ENCODE measurements around the gene RECQL5.

RECQL5 gene

GRCh38 chr17:75697651-75698291 lies 30.8 kb upstream of the RECQL5 start (continued):
- TF ChIP-seq ZBTB11 (tag by site-specific recombination; conservative IDR thresholded peaks at IDR 0.05; ENCODE audit: low read depth) (no peak), ZFP69B (tag by site-specific recombination; IDR thresholded peaks at IDR 0.05) (no peak), ZBTB26 (tag by site-specific recombination; optimal IDR thresholded peaks at IDR 0.05) (no peak), ZNF664 (tag by site-specific recombination; IDR thresholded peaks at IDR 0.05) (no peak), ZNF585B (tag by site-specific recombination; IDR thresholded peaks at IDR 0.05) (no peak), ZNF2 (tag by site-specific recombination; IDR thresholded peaks at IDR 0.05) (no peak), YY2 (tag by site-specific recombination; IDR thresholded peaks at IDR 0.05) (no peak), ZNF704 (tag by site-specific recombination; IDR thresholded peaks at IDR 0.05) (no peak)
- TF ChIP-seq, protein P1, sequence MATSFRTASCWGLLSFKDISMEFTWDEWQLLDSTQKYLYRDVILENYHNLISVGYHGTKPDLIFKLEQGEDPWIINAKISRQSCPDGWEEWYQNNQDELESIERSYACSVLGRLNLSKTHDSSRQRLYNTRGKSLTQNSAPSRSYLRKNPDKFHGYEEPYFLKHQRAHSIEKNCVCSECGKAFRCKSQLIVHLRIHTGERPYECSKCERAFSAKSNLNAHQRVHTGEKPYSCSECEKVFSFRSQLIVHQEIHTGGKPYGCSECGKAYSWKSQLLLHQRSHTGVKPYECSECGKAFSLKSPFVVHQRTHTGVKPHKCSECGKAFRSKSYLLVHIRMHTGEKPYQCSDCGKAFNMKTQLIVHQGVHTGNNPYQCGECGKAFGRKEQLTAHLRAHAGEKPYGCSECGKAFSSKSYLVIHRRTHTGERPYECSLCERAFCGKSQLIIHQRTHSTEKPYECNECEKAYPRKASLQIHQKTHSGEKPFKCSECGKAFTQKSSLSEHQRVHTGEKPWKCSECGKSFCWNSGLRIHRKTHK (tag by site-specific recombination; IDR thresholded peaks at IDR 0.05), result no peak

- H3K27ac ChIP-seq (ENCODE audit: extremely low read depth, low read depth, low read length), result no peak overlapping the region
- TF ChIP-seq ZNF660 (tag by site-specific recombination; IDR thresholded peaks at IDR 0.05) (no peak), KLF16 (tag by site-specific recombination; IDR thresholded peaks at IDR 0.05) (no peak), ZNF549 (tag by site-specific recombination; IDR thresholded peaks at IDR 0.05) (no peak), KLF17 (tag by site-specific recombination; IDR thresholded peaks at IDR 0.05) (no peak), ZNF704 (tag by site-specific recombination; IDR thresholded peaks at IDR 0.05) (no peak), PRDM1 (tag by site-specific recombination; IDR thresholded peaks at IDR 0.05) (no peak), ZNF184 (tag by site-specific recombination; IDR thresholded peaks at IDR 0.05) (no peak), ZBTB20 (tag by site-specific recombination; IDR thresholded peaks at IDR 0.05) (no peak), ZNF423 (tag by site-specific recombination; IDR thresholded peaks at IDR 0.05) (no peak), ZNF174 (tag by site-specific recombination; IDR thresholded peaks at IDR 0.05) (no peak), ZNF624 (tag by site-specific recombination; IDR thresholded peaks at IDR 0.05) (no peak), ZBTB17 (tag by site-specific recombination; IDR thresholded peaks at IDR 0.05) (no peak)
- H3K9me3 ChIP-seq (ENCODE audit: control insufficient read depth, insufficient read depth, low read depth, low read length), result no peaks in the 10 kb centered on the region
- ChIA-PET CTCF (interaction anchor here (0.6 kb wide), 1 partner anchor 43 kb away, joined by 3 read pairs; no protein-coding TSS in a partner anchor), POLR2A (no interaction called here)
- no peaks in the 10 kb centered on the region; the same call in 1 of the 2 replicates for H3K4me1 ChIP-seq (ENCODE audit: control insufficient read depth, insufficient read depth, low read length)
- peaks cover 17 to 90% of the 10 kb centered on the region in 2 experiments; a peak in 2 of 3 replicates for H3K36me3 ChIP-seq (ENCODE audit: control insufficient read depth in 2 of 2, insufficient read depth in 1 of 2, low read length in 2 of 2)
- no peak overlapping the region for H3K4me3 ChIP-seq (ENCODE audit: low read depth, low read length)
These were observed 28.9 kb upstream of the RECQL5 start for GRCh38 chr17:75695830-75696271.
